Non-pigmented ciliary epithelial cell (primary cell): ENCODE results near the gene AACS.
A peak's percentile ranks its signal among the peaks of the same experiment; 100 is the strongest.
"Not testable (repeated sequence)": the region's sequence is repeated elsewhere in the genome, so short reads cannot be mapped to it uniquely, and the experiment has no call there.

Experiments used
- DNase-seq: peaks from one replicate; pipeline ENCODE4 v3.0.0-alpha.2; 2010; ENCODE audit warnings: low read depth

Gene AACS

DNA sequence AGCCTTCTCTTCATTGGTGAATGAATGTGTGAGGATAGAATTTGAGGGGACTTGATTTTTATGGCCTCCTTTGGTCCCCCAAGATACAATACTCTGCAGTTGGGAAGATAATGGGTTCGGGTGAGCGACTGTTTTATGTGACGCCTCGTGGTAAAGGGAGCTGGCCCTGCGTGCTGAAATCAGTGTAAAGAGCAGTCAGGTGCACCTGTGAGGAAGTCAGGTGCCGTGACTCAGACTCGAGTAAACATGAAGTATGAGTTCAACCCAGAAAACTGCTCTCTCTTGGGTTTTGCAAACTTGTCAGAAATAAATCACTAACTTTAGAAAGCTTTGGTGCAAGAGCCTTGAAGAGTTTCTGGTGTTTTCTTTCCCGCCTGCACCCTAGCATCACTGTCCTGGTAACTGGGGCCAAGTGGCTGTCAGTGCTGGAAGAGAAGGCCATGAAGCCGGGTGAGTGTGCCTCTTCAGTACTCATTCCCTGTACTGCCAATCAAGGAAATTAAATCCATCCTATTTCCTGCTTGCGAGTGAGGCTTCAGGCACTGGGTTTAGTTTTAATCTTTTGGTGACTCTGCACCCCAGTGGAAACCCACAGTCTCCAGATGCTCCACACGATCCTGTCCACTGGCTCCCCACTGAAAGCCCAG, 59.2 kb downstream of the AACS start:
- no peak for DNase-seq

DNA sequence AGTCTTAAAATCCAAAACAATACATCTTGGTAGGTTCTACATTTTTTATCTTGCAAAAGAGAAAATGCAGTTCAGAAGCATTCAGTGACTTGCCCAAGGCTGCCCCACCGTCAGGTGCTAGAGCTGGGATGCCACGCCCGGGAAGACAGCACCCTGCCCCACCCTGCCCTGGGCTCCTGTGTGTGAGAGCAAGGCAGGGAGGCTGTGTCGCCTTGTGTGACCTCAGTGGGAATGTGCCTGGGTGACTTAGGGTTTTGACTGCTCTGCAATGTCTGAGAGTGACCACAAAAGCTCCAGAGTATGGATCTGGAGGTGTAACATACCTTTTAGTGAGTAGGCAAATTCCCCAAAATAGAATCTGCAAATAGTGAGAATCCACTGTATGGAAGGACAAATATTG, 60.0 kb downstream of the AACS start:
- no peak for DNase-seq

DNA sequence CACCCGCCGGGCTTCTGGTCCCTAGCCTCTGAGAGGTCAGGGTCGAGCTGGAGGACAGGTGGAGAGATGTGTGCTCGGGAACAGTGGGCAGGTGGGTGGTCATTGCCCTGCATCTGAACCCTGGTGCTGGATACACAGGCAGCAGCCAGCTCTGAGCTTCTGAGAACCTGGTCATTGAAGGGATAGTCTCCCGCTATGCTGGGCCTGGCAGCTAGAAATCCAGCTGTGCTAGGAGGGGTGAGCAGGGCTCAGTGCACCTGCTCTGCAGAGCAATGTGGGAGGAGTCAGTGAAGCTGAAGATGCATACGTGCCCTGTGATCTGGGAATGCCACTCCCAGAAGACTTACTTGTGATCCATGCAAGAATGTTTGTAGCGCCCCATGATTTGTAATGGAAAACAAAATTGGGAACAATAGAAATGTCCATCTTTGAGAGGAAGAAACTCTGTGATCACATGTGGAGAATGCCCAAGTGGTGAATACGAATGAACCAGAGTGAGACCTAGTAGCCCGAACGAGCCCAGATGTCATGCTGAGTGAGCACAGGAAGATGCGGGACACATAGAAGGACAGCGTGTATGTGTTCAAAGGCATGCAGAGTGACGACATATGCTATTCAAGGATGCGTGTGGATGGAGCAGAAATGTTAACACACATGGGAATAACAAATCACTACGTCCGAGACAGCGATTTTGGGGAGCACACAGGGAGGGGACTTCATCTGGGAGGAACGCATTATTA, 63.4 kb downstream of the AACS start:
- no peak for DNase-seq

GRCh38 chr12:125129179-125129571, 63.9 kb downstream of the AACS start:
- DNase-seq, result no peak

GRCh38 chr12:125129591-125130255, 64.5 kb downstream of the AACS start:
- DNase-seq, result no peak

DNA sequence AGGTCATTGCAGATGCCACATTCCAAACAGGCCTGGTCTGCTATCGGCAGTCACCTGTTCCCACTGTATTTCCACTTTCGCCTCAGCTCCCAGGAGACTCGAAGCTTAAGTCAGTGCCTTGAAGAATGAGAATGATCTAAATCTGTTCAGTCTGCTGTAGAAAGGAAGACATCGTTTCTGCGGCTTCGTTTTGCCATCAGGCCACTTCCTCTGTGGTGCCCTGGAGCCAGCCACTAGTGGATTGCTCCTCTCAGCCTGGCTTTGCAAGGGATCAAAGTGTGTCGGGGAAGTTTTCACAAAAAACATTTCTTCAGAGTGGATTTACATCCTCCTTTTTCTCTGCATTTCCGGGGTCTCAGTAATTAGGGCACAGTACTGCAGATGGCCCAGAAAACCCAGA, 66.7 kb downstream of the AACS start:
- DNase-seq, result no peak

GRCh38 chr12:125132698-125133400, 67.6 kb downstream of the AACS start:
- peak; percentile 14 for DNase-seq

DNA sequence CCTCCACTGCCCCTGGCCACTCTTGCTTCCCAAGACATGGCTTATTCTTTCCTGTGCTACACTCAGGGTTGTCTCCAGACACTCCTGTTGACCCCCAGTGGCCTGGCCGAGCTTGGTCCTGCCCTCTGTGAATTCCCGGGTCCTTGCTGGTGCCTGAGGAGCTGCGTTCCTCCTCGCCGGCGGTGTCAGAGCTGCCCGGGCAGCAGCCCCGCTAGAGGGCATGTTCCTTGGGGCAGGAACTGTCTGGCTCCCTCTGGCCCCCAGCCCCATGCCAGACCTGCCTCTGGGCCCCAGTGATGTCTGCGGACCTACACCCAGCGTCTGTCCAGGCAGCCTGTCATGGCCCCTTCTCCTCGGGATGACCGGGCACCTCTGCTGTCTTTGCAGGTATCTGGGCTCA, 68.4 kb downstream of the AACS start:
- no peak for DNase-seq

DNA sequence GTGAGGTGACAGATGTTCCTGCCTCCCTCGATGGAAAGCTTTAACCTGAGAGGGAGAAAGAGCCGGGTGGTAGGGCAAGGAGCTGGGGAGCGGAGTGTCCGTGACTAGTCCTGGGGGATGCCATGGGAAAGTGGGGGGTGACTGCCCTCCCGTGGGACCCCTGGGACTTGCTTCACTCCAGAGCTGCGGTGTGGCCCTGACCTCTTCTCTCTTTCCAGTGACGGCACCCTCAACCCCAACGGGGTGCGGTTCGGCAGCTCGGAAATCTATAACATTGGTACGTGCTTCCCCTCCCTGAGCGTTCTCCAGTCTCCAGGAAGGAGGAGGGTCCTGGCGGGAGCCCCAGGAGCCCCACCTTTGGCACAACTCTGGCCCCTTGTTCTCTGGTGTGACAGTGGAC, 69.3 kb downstream of the AACS start:
- no peak for DNase-seq

DNA sequence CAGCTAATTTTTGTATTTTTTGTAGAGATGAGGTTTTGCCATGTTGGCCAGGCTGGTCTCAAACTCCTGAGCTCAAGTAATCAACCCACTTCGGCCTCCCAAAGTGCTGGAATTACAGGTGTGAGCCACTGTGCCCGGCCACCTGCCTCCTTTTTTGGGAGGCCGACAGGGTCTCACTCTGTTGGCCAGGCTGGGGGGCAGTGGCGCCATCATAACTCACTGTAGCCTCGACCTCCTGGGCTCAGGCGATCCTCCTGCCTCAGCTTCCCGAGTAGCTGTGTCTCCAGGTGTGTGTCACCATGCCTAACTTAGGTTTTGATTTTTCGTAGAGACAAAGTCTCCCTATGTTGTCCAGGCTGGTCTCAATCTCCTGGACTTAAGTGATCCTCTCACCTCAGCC, 70.7 kb downstream of the AACS start:
- DNase-seq, result no peak

DNA sequence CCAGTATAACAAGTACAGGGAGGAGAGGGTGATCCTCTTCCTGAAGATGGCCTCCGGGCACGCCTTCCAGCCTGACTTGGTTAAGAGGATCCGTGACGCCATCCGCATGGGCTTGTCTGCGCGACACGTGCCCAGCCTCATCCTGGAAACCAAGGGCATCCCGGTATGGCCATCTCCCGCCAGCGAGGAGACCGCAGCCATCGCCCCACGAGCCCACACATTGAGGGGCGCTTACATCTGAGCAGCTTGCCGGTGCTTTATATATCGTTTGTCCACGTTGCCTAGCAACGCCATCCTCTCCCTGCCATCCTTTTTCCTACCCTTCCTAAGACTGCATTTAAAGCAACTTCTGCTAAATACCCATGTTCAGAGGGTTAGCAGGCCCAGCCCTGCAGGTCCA, 71.5 kb downstream of the AACS start:
- no peak for DNase-seq

- DNase-seq, result no peak
Measured at GRCh38 chr12:125137766-125138344, 72.6 kb downstream of the AACS start.

- DNase-seq, result peak; percentile 54
Measured at GRCh38 chr12:125140279-125141209, 75.3 kb downstream of the AACS start.

DNA sequence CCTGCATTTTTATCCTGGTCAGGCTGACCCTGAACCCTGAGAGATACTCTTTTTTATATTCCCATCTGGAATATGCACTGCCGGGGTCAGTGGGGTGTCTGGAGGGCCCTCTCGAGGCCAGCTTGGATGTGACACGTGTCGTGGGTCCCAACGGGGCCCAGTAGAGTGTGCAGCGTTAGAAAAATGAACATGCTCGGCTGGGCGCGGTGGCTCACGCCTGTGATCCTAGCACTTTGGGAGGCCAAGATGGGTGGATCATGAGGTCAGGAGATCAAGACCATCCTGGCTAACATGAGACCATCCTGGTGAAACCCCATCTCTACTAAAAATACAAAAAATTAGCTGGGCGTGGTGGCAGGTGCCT, 76.0 kb downstream of the AACS start:
- DNase-seq, result not testable (repeated sequence)

DNA sequence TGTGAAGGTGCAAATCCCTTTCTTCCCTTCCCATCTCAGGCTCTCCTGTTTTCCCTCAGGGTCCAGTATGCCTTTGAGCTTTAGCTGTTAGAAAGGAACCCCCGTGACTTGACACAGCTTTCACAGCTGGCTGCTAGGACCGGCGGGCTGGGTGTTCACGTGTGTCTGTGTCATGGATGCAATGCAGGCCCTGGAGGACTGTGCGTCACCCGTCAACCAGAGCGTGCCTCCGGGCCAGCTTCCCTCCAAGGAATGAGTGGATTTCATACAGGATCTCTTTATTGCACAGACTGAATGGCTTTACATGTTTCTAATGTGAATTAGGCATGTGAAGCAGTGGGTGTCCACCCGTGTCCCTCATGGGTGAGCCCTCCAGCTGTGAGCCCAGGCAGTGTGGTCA, 77.4 kb downstream of the AACS start:
- DNase-seq, result no peak

- DNase-seq, result no peak
Measured at GRCh38 chr12:125143491-125143890, 78.3 kb downstream of the AACS start.

DNA sequence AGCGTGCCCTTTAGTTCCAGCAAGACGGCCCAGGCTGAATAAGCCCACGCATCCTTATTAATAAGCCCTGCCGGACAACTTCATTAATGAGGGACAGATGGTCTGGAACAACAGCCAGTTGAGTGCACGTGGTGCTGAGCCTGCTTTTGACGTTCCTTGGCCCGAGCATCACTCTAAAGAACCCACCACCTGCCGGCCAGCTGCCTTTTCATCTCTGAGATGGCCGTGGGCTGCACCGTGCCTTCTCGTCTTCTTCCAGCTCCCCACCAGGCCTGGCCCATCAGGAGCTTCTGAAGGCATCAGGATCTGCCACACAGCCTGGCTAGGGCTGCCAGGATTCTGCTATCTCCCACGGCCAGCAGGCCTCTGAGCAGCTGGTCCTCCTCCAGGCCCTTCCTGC, 80.0 kb downstream of the AACS start:
- no peak for DNase-seq

- DNase-seq, result no peak
Measured at GRCh38 chr12:125148316-125148715, 83.1 kb downstream of the AACS start.

DNA sequence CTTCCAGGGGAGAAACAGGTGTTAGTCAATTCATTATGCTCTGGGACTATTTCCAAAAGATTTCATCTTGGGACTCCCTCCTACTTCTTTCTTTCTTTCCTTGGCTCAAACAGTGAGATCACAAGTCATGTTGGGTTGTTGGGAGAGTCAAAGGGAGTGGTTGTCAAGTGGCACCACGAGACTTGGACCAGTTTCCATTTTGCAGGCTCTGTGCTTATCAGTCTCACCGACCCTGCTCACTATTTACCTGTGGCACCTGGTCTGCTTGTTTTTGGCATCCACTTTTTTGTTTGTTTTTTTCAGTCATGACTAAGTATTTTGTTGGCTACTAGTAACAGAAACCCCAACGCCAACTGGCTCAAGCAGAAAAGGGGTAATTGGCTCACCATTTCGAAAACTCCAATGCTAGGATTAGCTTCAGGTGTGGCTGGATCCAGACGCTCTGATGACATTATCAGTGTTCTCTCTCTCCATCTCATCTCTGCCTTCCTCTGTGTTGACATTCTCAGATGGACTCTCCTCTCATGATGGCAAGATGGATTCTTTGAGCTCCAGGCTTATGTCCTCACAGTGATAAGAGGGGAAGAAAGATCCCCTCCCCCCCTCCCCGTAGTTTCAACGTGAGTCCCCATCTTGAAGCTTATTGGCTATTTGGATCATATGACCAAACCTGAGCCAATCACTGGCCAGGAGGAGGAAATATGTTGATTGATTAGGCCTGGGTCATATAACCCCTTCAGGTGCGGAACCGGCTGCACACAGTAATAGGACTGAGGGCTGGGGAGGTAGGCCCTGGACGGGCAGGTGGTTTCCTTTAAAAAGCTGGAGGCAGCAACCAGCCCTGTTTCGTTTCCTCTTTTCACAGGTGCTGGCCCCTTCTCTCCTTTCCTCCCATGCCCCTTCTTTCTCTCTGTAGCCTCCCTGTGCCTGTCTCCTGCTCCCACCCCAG, 84.2 kb downstream of the AACS start:
- DNase-seq, result no peak

DNA sequence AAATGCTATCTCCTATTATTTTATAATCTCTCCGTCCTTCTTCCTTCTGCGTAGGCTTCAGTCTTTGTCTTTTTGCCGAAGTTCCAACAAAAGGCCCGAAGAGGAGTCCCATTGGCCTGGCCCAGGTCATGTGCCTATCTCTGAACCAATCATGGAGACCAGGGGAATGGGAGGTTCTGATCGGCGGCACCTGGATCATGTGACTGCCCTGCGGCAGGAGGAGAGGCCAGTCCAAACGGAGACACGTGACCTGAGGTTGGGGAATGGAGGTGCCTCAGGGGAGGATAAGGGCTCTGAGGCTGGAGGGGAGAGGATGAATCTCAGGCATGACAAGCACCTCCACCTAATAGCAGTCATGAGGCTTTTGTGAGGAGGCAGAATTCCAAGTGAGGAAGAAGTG, 86.0 kb downstream of the AACS start:
- DNase-seq, result no peak
